ENCODE results near the gene ABCD1.

Gene ABCD1

DNA sequence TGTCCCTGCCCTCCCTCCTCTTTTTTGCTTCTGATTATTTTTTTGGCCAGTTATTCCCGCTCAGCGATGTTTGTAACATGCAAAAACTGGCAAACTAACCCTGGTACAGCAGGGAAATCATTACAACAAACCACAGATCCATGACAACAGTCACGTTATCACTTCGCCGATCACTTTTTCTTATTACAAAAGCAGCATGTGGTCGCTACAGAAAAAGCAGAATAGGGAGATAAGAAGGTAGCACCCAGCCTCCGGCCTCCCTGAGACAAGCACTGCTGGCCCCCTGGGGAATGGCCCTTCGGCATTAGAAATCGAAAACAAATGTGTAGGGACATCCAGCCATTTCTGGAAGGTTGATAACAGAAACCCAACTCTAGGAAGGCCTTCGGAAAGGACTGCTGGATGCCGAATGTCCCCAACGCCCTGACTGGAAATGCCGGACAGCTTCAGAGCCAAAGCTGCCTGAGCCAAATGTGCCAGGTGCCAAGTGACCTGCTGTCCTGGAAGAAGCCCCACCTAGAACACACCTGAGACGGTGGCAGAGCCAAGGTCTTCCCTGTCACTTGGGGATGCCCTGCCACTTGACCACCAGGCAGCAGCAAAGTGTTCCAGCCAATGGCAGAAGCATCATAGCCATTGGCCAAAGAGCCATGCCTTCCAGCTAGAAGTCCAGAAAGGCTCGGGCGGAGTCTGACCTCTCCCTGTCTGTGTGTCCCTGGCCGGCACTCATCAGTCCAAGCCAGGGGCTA, 66.6 kb downstream of the ABCD1 start:
- no peak for DNase-seq (ENCODE audit: low spot score)

DNA sequence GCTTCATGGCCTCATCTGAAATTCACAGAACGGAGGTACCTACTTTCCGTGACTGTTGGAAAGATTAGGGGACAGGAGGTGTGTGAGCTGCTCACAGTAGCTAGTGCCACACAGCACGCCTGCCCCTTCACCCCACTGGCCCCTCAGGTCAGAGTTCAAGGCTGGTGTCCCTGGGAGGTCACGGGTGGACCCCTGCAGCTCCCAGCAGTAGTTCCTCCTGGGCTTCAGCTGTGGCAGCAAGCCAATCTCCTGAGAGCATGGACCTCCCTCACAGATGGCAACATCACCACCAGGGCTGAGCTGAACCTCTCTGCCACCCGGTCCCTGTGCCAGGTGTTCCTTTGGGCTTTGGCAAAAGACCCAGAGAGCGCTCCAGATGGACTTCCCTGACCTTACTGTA, 67.7 kb downstream of the ABCD1 start:
- DNase-seq (ENCODE audit: low spot score) = no peak

DNA sequence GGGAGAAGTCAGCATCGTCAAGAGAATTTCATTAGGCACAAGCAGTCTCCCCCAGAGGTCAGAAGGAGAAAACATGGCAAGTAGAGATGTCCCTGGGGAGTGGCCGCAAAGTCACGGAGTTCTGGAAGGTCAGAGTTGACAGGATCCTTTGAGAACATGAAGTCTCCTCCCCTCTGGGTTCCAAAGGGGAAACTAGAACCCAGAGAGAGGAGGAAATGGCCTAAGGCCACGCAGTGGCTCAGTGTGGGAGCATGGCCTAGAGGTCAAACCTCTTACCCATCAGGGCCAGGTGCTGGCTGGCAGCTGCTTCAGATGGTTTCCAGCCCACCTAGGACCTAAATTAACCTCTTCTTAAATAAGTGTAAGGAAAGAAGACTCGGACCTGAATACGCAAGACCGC, 68.6 kb downstream of the ABCD1 start:
- DNase-seq (ENCODE audit: low spot score) = no peak

Measured in left forelimb (tissue), 1 donor.